Trophoblast cell (in vitro differentiated cells and primary cell): ENCODE data around the gene ATXN7L3B.

Experiments used
- DNase-seq, 2 donors: peaks; one replicate each; pipeline ENCODE4 v3.0.0-alpha.2; 2016
- H2AFZ ChIP-seq: 2 replicates; pipeline ENCODE4 v1.6.1; 2013; ENCODE audit warnings: low read length, moderate library complexity, mild to moderate bottlenecking; ENCODE audit not compliant: insufficient read depth, poor library complexity
- H2AK5ac ChIP-seq: 2 replicates; pipeline ENCODE4 v1.6.1; 2013; ENCODE audit warnings: mild to moderate bottlenecking, low read length
- H2BK120ac ChIP-seq: 2 replicates; pipeline ENCODE4 v1.6.1; 2013; ENCODE audit warnings: low read length, mild to moderate bottlenecking, moderate library complexity; ENCODE audit not compliant: insufficient read depth, poor library complexity
- H2BK12ac ChIP-seq: 2 replicates; pipeline ENCODE4 v1.6.1; 2013; ENCODE audit warnings: mild to moderate bottlenecking, low read length, moderate library complexity
- H2BK5ac ChIP-seq: 2 replicates; pipeline ENCODE4 v1.6.1; 2013; ENCODE audit warnings: low read length, low read depth, moderate library complexity, mild to moderate bottlenecking; ENCODE audit not compliant: poor library complexity
- H3K14ac ChIP-seq: 2 replicates; pipeline ENCODE4 v1.6.1; 2013; ENCODE audit warnings: mild to moderate bottlenecking, low read length
- H3K18ac ChIP-seq: 2 replicates; pipeline ENCODE4 v1.6.1; 2013; ENCODE audit warnings: mild to moderate bottlenecking, low read length
- H3K23ac ChIP-seq: 2 replicates; pipeline ENCODE4 v1.6.1; 2013; ENCODE audit warnings: low read length
- H3K27ac ChIP-seq: 2 replicates; pipeline ENCODE4 v1.5.1; 2013; ENCODE audit warnings: low read depth, mild to moderate bottlenecking, inconsistent platforms, low read length, moderate library complexity
- H3K27me3 ChIP-seq: 2 replicates; pipeline ENCODE4 v1.6.1; 2013; ENCODE audit warnings: inconsistent platforms, mild to moderate bottlenecking, low read length, moderate library complexity; ENCODE audit not compliant: insufficient read depth
- H3K36me3 ChIP-seq, 2 experiments: 1 replicate in 1 of 2; 2 replicates in 1 of 2; pipeline ENCODE4 v1.6.1; 2013; ENCODE audit warnings: low read length in 2 of 2, mild to moderate bottlenecking in 2 of 2, moderate library complexity in 1 of 2; ENCODE audit not compliant: insufficient read depth in 2 of 2, control insufficient read depth in 1 of 2
- H3K4ac ChIP-seq: 2 replicates; pipeline ENCODE4 v1.6.1; 2013; ENCODE audit warnings: low read depth, mild to moderate bottlenecking, low read length, moderate library complexity
- H3K4me1 ChIP-seq, 2 experiments: 1 replicate in 1 of 2; 2 replicates in 1 of 2; pipeline ENCODE4 v1.6.1; 2013; ENCODE audit warnings: low read length in 2 of 2, mild to moderate bottlenecking in 2 of 2, moderate library complexity in 1 of 2; ENCODE audit not compliant: insufficient read depth in 2 of 2, control insufficient read depth in 1 of 2
- H3K4me2 ChIP-seq: 2 replicates; pipeline ENCODE4 v1.6.1; 2013; ENCODE audit warnings: inconsistent platforms, mild to moderate bottlenecking, low read length, moderate library complexity
- H3K4me3 ChIP-seq: 2 replicates; pipeline ENCODE4 v1.5.1; 2013; ENCODE audit warnings: mild to moderate bottlenecking, low read depth, low read length, inconsistent platforms
- H3K79me1 ChIP-seq: one replicate; pipeline ENCODE4 v1.6.1; 2013; ENCODE audit warnings: low read length
- H3K79me2 ChIP-seq: 2 replicates; pipeline ENCODE4 v1.6.1; 2013; ENCODE audit warnings: low read length, mild to moderate bottlenecking; ENCODE audit not compliant: control insufficient read depth, insufficient read depth, poor library complexity
- H3K9ac ChIP-seq: 2 replicates; pipeline ENCODE4 v1.6.1; 2013; ENCODE audit warnings: mild to moderate bottlenecking, low read length
- H3K9me3 ChIP-seq: 2 replicates; pipeline ENCODE4 v1.6.1; 2013; ENCODE audit warnings: low read depth, mild to moderate bottlenecking, control low read depth, inconsistent platforms, low read length; ENCODE audit not compliant: insufficient read depth
- H4K12ac ChIP-seq: 2 replicates; pipeline ENCODE4 v1.6.1; 2013; ENCODE audit warnings: low read depth, mild to moderate bottlenecking, low read length, moderate library complexity
- H4K8ac ChIP-seq: 2 replicates; pipeline ENCODE4 v1.6.1; 2013; ENCODE audit warnings: low read depth, mild to moderate bottlenecking, low read length, moderate library complexity
- H4K91ac ChIP-seq: one replicate; pipeline ENCODE4 v1.6.1; 2013; ENCODE audit warnings: low read depth, mild to moderate bottlenecking, low read length, moderate library complexity
- WGBS: extraction: QIAGEN DNeasy Blood & Tissue Kit; methylation state at CpG from one replicate; pipeline ENCODE4 v1.1.7; 2013; ENCODE audit warnings: missing lambda C conversion rate; ENCODE audit not compliant: insufficient read length, insufficient coverage; ENCODE audit errors: extremely low coverage; 5-methylcytosine and 5-hydroxymethylcytosine counted together

The ATXN7L3B gene

DNA sequence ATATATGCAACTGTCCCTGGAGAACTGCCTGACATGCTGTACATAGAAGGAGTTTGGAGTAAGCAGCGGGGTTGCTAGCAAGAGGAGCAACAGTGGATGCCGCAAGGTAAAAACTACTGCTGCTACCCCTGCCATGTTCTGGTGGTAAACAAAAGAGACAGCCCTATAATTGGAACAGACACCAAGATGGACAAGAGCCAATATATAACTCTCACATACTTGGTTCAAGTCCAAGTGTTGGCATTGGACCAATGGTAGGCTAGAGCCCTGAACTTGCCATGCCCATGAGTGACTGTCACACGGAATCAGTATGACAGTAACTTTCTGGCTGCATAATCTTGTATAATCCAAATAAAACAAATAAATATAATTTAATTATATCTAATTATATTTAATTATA is 13.7 kb downstream of the ATXN7L3B start:
- no peaks in the 10 kb centered on the region for H3K27me3 ChIP-seq
- H3K4me1 ChIP-seq = no peaks in the 10 kb centered on the region
- no peak overlapping the region for H3K4me2 ChIP-seq
- no peak overlapping the region for H3K23ac ChIP-seq
- H3K27ac ChIP-seq = no peak overlapping the region
- H2BK120ac ChIP-seq = no peak overlapping the region
- H2AFZ ChIP-seq = no peak overlapping the region
- H3K79me1 ChIP-seq = no peaks in the 10 kb centered on the region
- no peaks in the 10 kb centered on the region for H3K79me2 ChIP-seq
- H4K91ac ChIP-seq = no peak overlapping the region
- H2BK12ac ChIP-seq = no peak overlapping the region
- H3K18ac ChIP-seq = no peak overlapping the region
- H3K4me3 ChIP-seq = no peak overlapping the region
- H3K4ac ChIP-seq = no peak overlapping the region
- H3K14ac ChIP-seq = no peak overlapping the region
- H3K9me3 ChIP-seq = no peaks in the 10 kb centered on the region
- H3K36me3 ChIP-seq = no peaks in the 10 kb centered on the region
- no peak overlapping the region for H2BK5ac ChIP-seq
- DNase-seq = no peak
- no peak overlapping the region for H3K9ac ChIP-seq
- no CpG with 5 or more reads among the region's 3 CpGs for WGBS
- no peak overlapping the region for H2AK5ac ChIP-seq
- no peak overlapping the region for H4K8ac ChIP-seq
- no peak overlapping the region for H4K12ac ChIP-seq

DNA sequence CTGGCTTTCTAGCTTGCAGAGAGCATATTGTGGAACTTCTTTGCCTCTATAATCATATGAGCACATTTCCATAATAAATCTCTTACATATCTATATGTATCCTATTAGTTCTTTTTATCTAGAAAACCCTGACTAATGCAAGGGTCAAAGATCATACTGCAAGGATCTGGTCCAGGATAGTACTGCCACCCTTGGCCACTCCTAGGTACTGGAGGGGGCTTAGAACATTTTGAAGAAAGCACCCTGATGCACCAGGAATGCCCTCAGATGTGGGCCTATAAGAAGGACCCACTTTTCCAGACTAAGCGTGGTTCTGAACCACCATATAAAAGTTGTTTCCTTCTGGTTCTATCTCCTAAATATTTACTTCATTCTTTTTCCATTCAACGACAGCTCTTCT is 14.6 kb downstream of the ATXN7L3B start:
- Histone ChIP-seq H3K23ac (no peak overlapping the region), H4K12ac (no peak overlapping the region), H3K14ac (no peak overlapping the region), H3K4ac (no peak overlapping the region), H3K79me2 (no peaks in the 10 kb centered on the region), H2AK5ac (no peak overlapping the region), H3K27ac (no peak overlapping the region), H3K27me3 (no peaks in the 10 kb centered on the region), H4K8ac (no peak overlapping the region), H2BK120ac (no peak overlapping the region), H3K4me3 (no peak overlapping the region), H3K36me3 (no peaks in the 10 kb centered on the region), H4K91ac (no peak overlapping the region), H3K9ac (no peak overlapping the region), H3K4me1 (no peaks in the 10 kb centered on the region), H3K9me3 (no peaks in the 10 kb centered on the region), H3K79me1 (no peaks in the 10 kb centered on the region), H2BK5ac (no peak overlapping the region), H3K4me2 (no peak overlapping the region), H2AFZ (no peak overlapping the region), H3K18ac (no peak overlapping the region), H2BK12ac (no peak overlapping the region)
- no CpG with 5 or more reads among the region's 2 CpGs for WGBS
- no peak for DNase-seq

DNA sequence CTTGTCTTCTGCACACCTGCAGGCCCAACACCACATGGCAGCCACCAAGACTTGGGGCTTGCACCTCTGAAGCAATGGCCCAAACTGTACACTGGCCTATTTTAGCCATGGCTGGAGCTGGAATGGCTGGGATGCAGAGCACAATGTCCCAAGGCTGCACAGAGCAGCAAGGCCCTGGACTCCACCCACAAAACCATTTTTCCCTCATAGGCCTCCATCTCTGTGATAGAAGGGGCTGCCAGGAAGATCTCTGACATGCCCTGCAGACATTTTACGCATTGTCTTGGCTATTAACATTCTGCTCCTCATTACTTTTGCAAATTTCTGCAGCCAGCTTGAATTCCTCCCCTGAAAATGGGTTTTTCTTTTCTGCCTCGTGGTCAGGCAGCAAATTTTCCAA is 22.1 kb downstream of the ATXN7L3B start:
- no peaks in the 10 kb centered on the region for H3K9me3 ChIP-seq
- H3K27me3 ChIP-seq = no peaks in the 10 kb centered on the region
- H3K4me2 ChIP-seq = no peak overlapping the region
- no peak overlapping the region for H2BK12ac ChIP-seq
- no peaks in the 10 kb centered on the region for H3K79me2 ChIP-seq
- no peak overlapping the region for H2BK5ac ChIP-seq
- no peaks in the 10 kb centered on the region for H3K4me1 ChIP-seq
- no peak overlapping the region for H2BK120ac ChIP-seq
- no peak overlapping the region for H3K18ac ChIP-seq
- no peak overlapping the region for H3K23ac ChIP-seq
- no peak for DNase-seq
- no peak overlapping the region for H4K12ac ChIP-seq
- no CpG with 5 or more reads among the region's 2 CpGs for WGBS
- no peak overlapping the region for H2AK5ac ChIP-seq
- H3K36me3 ChIP-seq = no peaks in the 10 kb centered on the region
- H3K4ac ChIP-seq = no peak overlapping the region
- no peak overlapping the region for H4K91ac ChIP-seq
- no peak overlapping the region for H4K8ac ChIP-seq
- no peak overlapping the region for H3K27ac ChIP-seq
- H3K4me3 ChIP-seq = no peak overlapping the region
- no peaks in the 10 kb centered on the region for H3K79me1 ChIP-seq
- H3K9ac ChIP-seq = no peak overlapping the region
- no peak overlapping the region for H2AFZ ChIP-seq
- H3K14ac ChIP-seq = no peak overlapping the region

GRCh38 chr12:74563927-74564326 is 26.3 kb downstream of the ATXN7L3B start:
- no peak overlapping the region for H3K23ac ChIP-seq
- no peak overlapping the region for H4K91ac ChIP-seq
- H3K79me2 ChIP-seq = no peaks in the 10 kb centered on the region
- H3K4ac ChIP-seq = no peak overlapping the region
- no peaks in the 10 kb centered on the region for H3K9me3 ChIP-seq
- H4K8ac ChIP-seq = no peak overlapping the region
- no peak overlapping the region for H2BK12ac ChIP-seq
- no peak overlapping the region for H3K9ac ChIP-seq
- H3K27me3 ChIP-seq = no peaks in the 10 kb centered on the region
- no peak overlapping the region for H3K4me2 ChIP-seq
- H3K36me3 ChIP-seq = no peaks in the 10 kb centered on the region
- no peak overlapping the region for H3K18ac ChIP-seq
- no peak overlapping the region for H2AK5ac ChIP-seq
- H3K14ac ChIP-seq = no peak overlapping the region
- no peak overlapping the region for H2BK5ac ChIP-seq
- H3K4me3 ChIP-seq = no peak overlapping the region
- no peak for DNase-seq
- H3K4me1 ChIP-seq = no peaks in the 10 kb centered on the region
- no peak overlapping the region for H2AFZ ChIP-seq
- no peaks in the 10 kb centered on the region for H3K79me1 ChIP-seq
- no peak overlapping the region for H4K12ac ChIP-seq
- no peak overlapping the region for H2BK120ac ChIP-seq
- H3K27ac ChIP-seq = no peak overlapping the region

- H2AK5ac ChIP-seq = no peak overlapping the region
- H4K91ac ChIP-seq = no peak overlapping the region
- H3K4me2 ChIP-seq = no peak overlapping the region
- no peak overlapping the region for H3K18ac ChIP-seq
- no peak for DNase-seq
- WGBS = no CpG with 5 or more reads among the region's 2 CpGs
- H2BK5ac ChIP-seq = no peak overlapping the region
- no peaks in the 10 kb centered on the region for H3K4me1 ChIP-seq
- no peak overlapping the region for H3K4me3 ChIP-seq
- H2BK12ac ChIP-seq = no peak overlapping the region
- no peak overlapping the region for H3K27ac ChIP-seq
- no peak overlapping the region for H2BK120ac ChIP-seq
- H3K9ac ChIP-seq = no peak overlapping the region
- H3K79me2 ChIP-seq = no peaks in the 10 kb centered on the region
- H3K23ac ChIP-seq = no peak overlapping the region
- no peaks in the 10 kb centered on the region for H3K79me1 ChIP-seq
- H3K9me3 ChIP-seq = no peaks in the 10 kb centered on the region
- H3K4ac ChIP-seq = no peak overlapping the region
- H3K14ac ChIP-seq = no peak overlapping the region
- no peak overlapping the region for H2AFZ ChIP-seq
- no peaks in the 10 kb centered on the region for H3K27me3 ChIP-seq
- no peak overlapping the region for H4K8ac ChIP-seq
- no peaks in the 10 kb centered on the region for H3K36me3 ChIP-seq
- H4K12ac ChIP-seq = no peak overlapping the region
Observed at GRCh38 chr12:74578486-74578885, 40.9 kb downstream of the ATXN7L3B start.
